Measurements from ENCODE around the gene FUT6.
"Not testable (repeated sequence)": the region's sequence is repeated elsewhere in the genome, so short reads cannot be mapped to it uniquely, and the experiment has no call there.

Gene FUT6

GRCh38 chr19:5839065-5840017 lies at the start of gene FUT6:
Gene FUT6 (minus strand): TSS chr19:5839702. CDS start chr19:5832567, 7,135 bp downstream.
- no peak for DNase-seq

GRCh38 chr19:5884065-5884811 lies 44.7 kb upstream of the FUT6 start:
- DNase-seq = not testable (repeated sequence)

GRCh38 chr19:5883157-5883873 lies 43.8 kb upstream of the FUT6 start:
- DNase-seq = not testable (repeated sequence)

GRCh38 chr19:5882421-5882968 lies 43.0 kb upstream of the FUT6 start:
- no peak for DNase-seq

GRCh38 chr19:5881543-5882299 lies 42.2 kb upstream of the FUT6 start:
- no peak for DNase-seq

GRCh38 chr19:5880604-5881078 lies 41.1 kb upstream of the FUT6 start:
- no peak for DNase-seq

GRCh38 chr19:5880196-5880595 lies 40.7 kb upstream of the FUT6 start:
- no peak for DNase-seq

GRCh38 chr19:5877882-5878281 lies 38.4 kb upstream of the FUT6 start:
- no peak for DNase-seq

GRCh38 chr19:5877427-5877826 lies 37.9 kb upstream of the FUT6 start:
- no peak for DNase-seq

- DNase-seq = not testable (repeated sequence)
Measured at GRCh38 chr19:5874496-5874895, 35.0 kb upstream of the FUT6 start.

GRCh38 chr19:5873617-5874199 lies 34.2 kb upstream of the FUT6 start:
- no peak for DNase-seq

GRCh38 chr19:5870986-5871394 lies 31.5 kb upstream of the FUT6 start:
- DNase-seq = no peak

GRCh38 chr19:5867201-5868136 lies 28.0 kb upstream of the FUT6 start:
- no peak for DNase-seq

- no peak for DNase-seq
Measured at GRCh38 chr19:5865772-5866171, 26.3 kb upstream of the FUT6 start.

GRCh38 chr19:5864725-5865486 lies 25.4 kb upstream of the FUT6 start:
- DNase-seq = no peak

GRCh38 chr19:5864013-5864720 lies 24.7 kb upstream of the FUT6 start:
- DNase-seq = no peak

GRCh38 chr19:5863030-5863665 lies 23.6 kb upstream of the FUT6 start:
- no peak for DNase-seq
